ENCODE data around the gene CHDH.

CHDH gene

GRCh38 chr3:53846134-53846850, at the start of gene CHDH, which contains the start of gene IL17RB:
TSS of gene CHDH (minus strand) at chr3:53846419. CDS start at chr3:53824008, 22,411 bp downstream.
TSS of gene IL17RB (plus strand) at chr3:53846568. CDS start at chr3:53846589, 21 bp downstream.
- no peak for DNase-seq (ENCODE audit: low spot score)
- H3K4me3 ChIP-seq (ENCODE audit: severe bottlenecking) = peak within 1 kb of the TSS; percentile 46
- no peak for TF ChIP-seq CTCF (IDR thresholded peaks at IDR 0.05; ENCODE audit: poor library complexity, severe bottlenecking)
- H3K27ac ChIP-seq (ENCODE audit: poor library complexity, severe bottlenecking) = no peak within 1 kb of the TSS
- H3K27me3 ChIP-seq (ENCODE audit: insufficient read depth, poor library complexity, severe bottlenecking) = peaks cover 10% of the 10 kb centered on the region
- no peaks in the 10 kb centered on the region for H3K4me1 ChIP-seq (ENCODE audit: insufficient read depth, poor library complexity, severe bottlenecking)
- no peaks in the 10 kb centered on the region for H3K9me3 ChIP-seq (ENCODE audit: severe bottlenecking)
- H3K36me3 ChIP-seq (ENCODE audit: low read depth) = no peaks in the 10 kb centered on the region
- ATAC-seq (ENCODE audit: low read depth) = peak; percentile 78

- no peaks in the 10 kb centered on the region for H3K27me3 ChIP-seq (ENCODE audit: insufficient read depth, poor library complexity, severe bottlenecking)
- DNase-seq (ENCODE audit: low spot score) = no peak
- TF ChIP-seq CTCF (IDR thresholded peaks at IDR 0.05; ENCODE audit: poor library complexity, severe bottlenecking) = no peak
- peak overlapping the region; percentile 74 for H3K4me3 ChIP-seq (ENCODE audit: severe bottlenecking)
- peak overlapping the region; percentile 27 for H3K27ac ChIP-seq (ENCODE audit: poor library complexity, severe bottlenecking)
- ATAC-seq (ENCODE audit: low read depth) = no peak
- peaks cover 28% of the 10 kb centered on the region for H3K36me3 ChIP-seq (ENCODE audit: low read depth)
- H3K4me1 ChIP-seq (ENCODE audit: insufficient read depth, poor library complexity, severe bottlenecking) = peaks cover 15% of the 10 kb centered on the region
- no peaks in the 10 kb centered on the region for H3K9me3 ChIP-seq (ENCODE audit: severe bottlenecking)
These were observed 46.0 kb upstream of the CHDH start for GRCh38 chr3:53892286-53892637.

DNA sequence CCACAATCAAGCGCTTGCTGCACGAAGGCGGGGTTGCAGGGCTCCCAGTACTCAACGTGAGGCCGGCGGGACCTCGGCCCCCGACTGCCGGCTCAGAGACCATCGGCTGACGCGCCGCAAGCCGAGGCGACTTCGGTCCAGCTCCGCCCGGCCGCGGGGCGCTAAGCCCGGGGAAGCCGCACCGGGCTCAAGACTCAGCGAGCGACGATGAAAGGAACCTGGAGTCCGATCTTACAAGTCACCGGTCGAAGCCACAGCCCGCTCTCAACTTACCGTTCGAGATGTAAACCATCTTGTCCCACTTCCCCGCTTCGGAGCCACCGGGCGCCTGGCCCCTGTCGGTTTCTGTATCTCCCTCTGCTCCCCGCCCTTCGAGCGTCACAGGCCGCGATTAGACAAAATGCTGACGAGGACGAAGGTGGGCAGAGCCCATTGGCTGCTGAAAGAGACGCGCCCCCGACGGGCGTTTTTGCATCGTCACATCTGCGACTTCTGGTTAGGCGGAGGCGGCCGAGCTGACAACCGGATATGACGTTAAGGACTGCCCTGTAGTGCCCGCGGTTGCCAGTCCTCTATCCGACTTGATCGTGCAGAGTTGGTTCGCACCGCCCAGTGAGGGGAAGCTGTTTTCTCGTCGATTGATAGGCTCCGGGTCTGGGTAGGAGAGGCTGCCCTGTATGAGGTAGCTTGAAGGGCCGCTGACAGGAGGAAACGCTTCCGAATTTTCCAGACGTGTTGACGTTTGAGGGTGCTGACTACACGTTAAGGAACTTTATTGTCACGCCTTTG, 45.5 kb upstream of the CHDH start, which contains the start of gene SELENOK:
TSS of gene SELENOK (minus strand) at position 363 of the 789 bp plus-strand sequence.
- peak; percentile 97 for DNase-seq (ENCODE audit: low spot score)
- peak; percentile 94 for ATAC-seq (ENCODE audit: low read depth)
- peaks cover 34% of the 10 kb centered on the region for H3K36me3 ChIP-seq (ENCODE audit: low read depth)
- no peak for TF ChIP-seq CTCF (IDR thresholded peaks at IDR 0.05; ENCODE audit: poor library complexity, severe bottlenecking)
- H3K9me3 ChIP-seq (ENCODE audit: severe bottlenecking) = no peaks in the 10 kb centered on the region
- H3K27me3 ChIP-seq (ENCODE audit: insufficient read depth, poor library complexity, severe bottlenecking) = no peaks in the 10 kb centered on the region
- H3K4me3 ChIP-seq (ENCODE audit: severe bottlenecking) = peak within 1 kb of the TSS; percentile 74
- peak within 1 kb of the TSS; percentile 27 for H3K27ac ChIP-seq (ENCODE audit: poor library complexity, severe bottlenecking)
- H3K4me1 ChIP-seq (ENCODE audit: insufficient read depth, poor library complexity, severe bottlenecking) = peaks cover 15% of the 10 kb centered on the region

GRCh38 chr3:53890726-53891475, 44.7 kb upstream of the CHDH start:
- no peaks in the 10 kb centered on the region for H3K9me3 ChIP-seq (ENCODE audit: severe bottlenecking)
- H3K27me3 ChIP-seq (ENCODE audit: insufficient read depth, poor library complexity, severe bottlenecking) = no peaks in the 10 kb centered on the region
- ATAC-seq (ENCODE audit: low read depth) (peak; percentile 20; the same call in 1 of the 3 replicates), DNase-seq (ENCODE audit: low spot score) (no peak)
- peaks cover 39% of the 10 kb centered on the region for H3K36me3 ChIP-seq (ENCODE audit: low read depth)
- H3K4me1 ChIP-seq (ENCODE audit: insufficient read depth, poor library complexity, severe bottlenecking) = peaks cover 15% of the 10 kb centered on the region
- H3K4me3 ChIP-seq (ENCODE audit: severe bottlenecking) = peak overlapping the region; percentile 74
- peak overlapping the region; percentile 20 for H3K27ac ChIP-seq (ENCODE audit: poor library complexity, severe bottlenecking)
- TF ChIP-seq CTCF (IDR thresholded peaks at IDR 0.05; ENCODE audit: poor library complexity, severe bottlenecking) = no peak
